Naive thymus-derived CD8-positive, alpha-beta T cell (primary cell): ENCODE data around the gene SNAP25. TPM values are rescaled to one million over a fixed set of nuclear protein-coding genes. Genes with fewer than 3 reads are reported as not detected.

ENCODE experiments used
- polyA plus RNA-seq, 3 donors: library from polyadenylated mRNA; unstranded; fragments of 300-500 nt; fragmentation: Illumina TruSeq; gene quantifications; one replicate each; pipeline ENCODE4 v1.2.3, GENCODE V29; 2021
- total RNA-seq, 8 experiments: library from RNA in 2 of 8; stranded (reverse) in 2 of 8; gene quantifications; one replicate each; pipeline ENCODE4 v1.2.3 and lab custom pipeline; 2021 to 2026

SNAP25 gene
- total and polyA plus RNA-seq, 5 experiments from 2014 or later: 0.37 TPM; not detected in 4

Other genes with a start within 250 kb of the SNAP25 start
- 1 to 10 TPM; 7.1 to 7.4 TPM for gene ANKEF1, start 183.8 kb upstream of the SNAP25 start, total RNA-seq
- 1 to 10 TPM; 4.1 to 8.4 (median 6.8) TPM for gene ANKEF1, start 183.8 kb upstream of the SNAP25 start, polyA plus RNA-seq
- 10 to 100 TPM; 13.9 to 16.0 TPM for gene MKKS, start 215.4 kb downstream of the SNAP25 start, total RNA-seq
- gene MKKS, start 215.4 kb downstream of the SNAP25 start, polyA plus RNA-seq: 10 to 100 TPM; 26.1 to 37.4 (median 32.2) TPM
- gene SLX4IP, start 216.5 kb downstream of the SNAP25 start, total RNA-seq: 1 to 10 TPM; 6.1 to 6.3 TPM
- 1 to 10 TPM; 1.5 to 2.5 (median 1.6) TPM for gene SLX4IP, start 216.5 kb downstream of the SNAP25 start, polyA plus RNA-seq